AG04449 (cell line): ENCODE data around the gene KIRREL2.

Experiments
- CTCF ChIA-PET: fragments of 350-600 bp; formaldehyde crosslinking; extraction: SDS; loops from one replicate; lab custom pipeline; 2021; ENCODE audit warnings: antibody characterized with exemption; lab: Yijun Ruan, JAX
- POLR2A ChIA-PET: fragments of 400-600, 350-600 bp; formaldehyde crosslinking; extraction: SDS; loops from one replicate; lab custom pipeline; 2020; ENCODE audit warnings: antibody characterized with exemption, inconsistent platforms; lab: Yijun Ruan, JAX
- DNase-seq: peaks from one replicate; pipeline ENCODE4 v3.0.0-alpha.2; 2010; ENCODE audit warnings: low read depth, low spot score
- H3K4me3 ChIP-seq: 2 replicates; pipeline ENCODE4 v1.5.1; 2011; ENCODE audit warnings: low read depth, mild to moderate bottlenecking, control low read depth, low read length
- CTCF ChIP-seq: IDR thresholded peaks from one replicate; pipeline ENCODE4 v1.5.1; 2011; ENCODE audit warnings: mild to moderate bottlenecking, moderate library complexity, low read length, control low read depth, inconsistent platforms; ENCODE audit not compliant: insufficient read depth; ENCODE audit errors: missing control alignments

Gene KIRREL2

GRCh38 chr19:35903550-35904179 is 47.0 kb downstream of the KIRREL2 start:
- DNase-seq, result peak; percentile 17
- peak overlapping the region; percentile 27 for H3K4me3 ChIP-seq
- TF ChIP-seq CTCF, result no peak
- ChIA-PET POLR2A (no interaction called here), CTCF (interaction anchor here (1.0 to 1.9 kb wide), 2 partner anchors 18 to 27 kb away, joined by 3 to 9 read pairs; no protein-coding TSS in a partner anchor)

DNA sequence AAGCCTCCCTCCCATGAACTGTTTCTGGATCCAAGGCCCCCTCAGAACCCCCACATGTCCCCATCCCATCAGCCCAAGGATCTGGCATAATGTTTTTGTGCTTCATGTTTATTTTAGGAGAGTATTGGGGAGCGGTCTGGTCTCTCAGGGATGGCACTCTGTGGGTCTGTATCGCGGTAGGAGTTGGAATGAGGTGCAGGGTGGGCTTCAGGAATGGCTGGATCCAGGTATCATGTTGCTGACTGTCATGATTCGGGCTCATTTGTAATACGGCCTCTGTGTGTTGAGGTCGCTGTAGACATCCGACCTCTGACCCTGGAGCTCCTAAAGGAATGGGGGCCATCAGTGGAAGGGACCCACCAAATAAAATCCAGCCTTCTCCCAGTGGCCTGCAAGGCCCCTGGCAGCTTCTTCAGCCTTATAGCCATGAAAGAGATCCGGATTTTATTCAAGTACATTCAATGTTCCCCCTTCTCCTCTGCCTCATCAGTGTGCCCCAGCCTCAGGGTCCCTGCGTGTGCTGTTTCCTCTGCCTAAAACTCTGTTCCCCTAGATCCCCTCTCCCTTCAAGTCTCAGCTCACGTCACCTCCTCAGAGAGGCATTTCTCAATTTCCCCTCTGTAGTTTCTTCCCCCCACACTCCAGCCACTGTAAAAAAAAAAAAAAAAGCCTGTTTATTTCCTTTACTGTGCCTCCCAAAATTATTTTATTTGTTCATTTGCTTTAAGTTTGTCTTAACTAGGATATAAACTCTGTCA is 47.8 kb downstream of the KIRREL2 start:
- ChIA-PET CTCF (interaction anchor here (1.0 to 1.9 kb wide), 3 partner anchors 18 to 27 kb away, joined by 3 to 9 read pairs (median 4); no protein-coding TSS in a partner anchor), POLR2A (no interaction called here)
- DNase-seq, result no peak
- TF ChIP-seq CTCF, result no peak
- H3K4me3 ChIP-seq, result no peak overlapping the region

DNA sequence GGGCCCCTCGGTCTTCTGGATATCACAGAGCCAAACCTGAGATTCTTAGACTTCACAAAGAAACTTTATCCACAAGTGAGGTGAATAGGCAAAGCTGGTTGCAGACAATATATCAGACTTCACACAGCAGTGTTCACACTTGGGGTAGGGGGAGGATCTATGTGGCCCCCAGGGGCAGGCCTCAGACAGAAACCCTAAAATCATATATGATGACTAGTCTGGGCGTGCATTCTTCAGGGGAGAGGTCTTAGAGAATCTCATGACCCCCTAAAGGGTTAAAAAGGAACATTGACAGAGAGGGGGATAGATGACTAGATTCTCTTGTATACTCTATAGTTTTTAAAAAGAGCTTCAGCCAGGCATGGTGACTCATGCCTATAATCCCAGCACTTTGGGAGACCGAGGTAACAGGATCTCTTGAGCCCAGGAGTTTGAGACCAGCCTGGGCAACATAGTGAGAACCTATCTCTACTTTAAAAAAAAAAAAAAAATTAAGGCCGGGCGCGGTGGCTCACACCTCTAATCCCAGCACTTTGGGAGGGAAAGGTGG is 48.5 kb downstream of the KIRREL2 start:
- POLR2A ChIA-PET, result interaction anchor here (0.6 to 0.7 kb wide), 2 partner anchors 110 to 309 kb away, joined by 3 to 4 read pairs; partner anchors contain the start of gene ZNF565
- no peak for TF ChIP-seq CTCF
- H3K4me3 ChIP-seq, result no peak overlapping the region
- DNase-seq, result no peak
- CTCF ChIA-PET, result interaction anchor here (1.2 kb wide), 1 partner anchor 23 kb away, joined by 4 read pairs; no protein-coding TSS in a partner anchor

DNA sequence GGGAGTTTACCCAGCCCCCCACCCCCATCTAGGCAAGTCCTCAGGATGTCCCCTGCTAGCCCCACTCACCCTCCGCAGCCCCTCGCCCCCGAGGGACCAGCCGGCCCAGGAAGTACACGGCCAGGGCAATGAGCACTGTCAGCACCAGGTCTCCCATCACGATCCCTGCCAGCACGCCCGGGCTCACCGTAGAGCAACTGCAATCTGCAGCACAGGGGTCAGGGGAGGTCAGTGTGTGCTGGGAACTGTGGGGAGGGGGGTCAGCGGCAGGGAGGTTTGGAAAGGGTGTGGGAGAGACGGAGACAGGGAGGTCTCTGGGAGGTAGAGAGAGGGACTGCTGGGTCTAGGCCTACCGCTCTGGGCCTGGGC is 50.6 kb downstream of the KIRREL2 start:
- TF ChIP-seq CTCF, result no peak
- POLR2A ChIA-PET, result no interaction called here
- no peak overlapping the region for H3K4me3 ChIP-seq
- DNase-seq, result no peak
- CTCF ChIA-PET, result no interaction called here

DNA sequence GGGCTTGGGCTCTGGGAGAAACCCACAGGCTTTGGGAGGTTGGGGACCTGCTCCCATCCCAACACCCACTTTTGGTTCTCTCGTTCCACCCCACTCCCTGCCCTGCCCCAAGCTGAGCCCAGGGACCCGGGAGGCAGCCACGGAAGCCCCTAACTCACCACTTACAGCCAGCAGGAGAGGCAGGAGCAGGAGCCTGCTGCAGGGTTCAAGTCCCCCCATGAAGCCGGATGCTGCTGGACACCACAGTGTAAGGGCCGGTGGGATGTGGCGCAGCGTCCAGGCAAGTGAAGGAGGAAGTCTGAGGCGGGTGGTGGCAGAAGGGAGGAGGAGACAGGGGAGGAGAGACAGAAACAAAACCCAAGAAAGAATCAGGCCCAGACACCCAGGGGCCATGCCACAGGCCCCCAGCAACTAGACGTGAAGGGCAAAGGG is 51.3 kb downstream of the KIRREL2 start, which contains the start of gene TYROBP:
Gene TYROBP, minus strand, starts transcription at position 286 of the 432 bp plus-strand sequence. Its CDS starts 67 bp downstream, at position 219.
- no peak for DNase-seq
- no peak for TF ChIP-seq CTCF
- ChIA-PET POLR2A (no interaction called here), CTCF (interaction anchor here (1.4 kb wide), 1 partner anchor 24 kb away, joined by 3 read pairs; no protein-coding TSS in a partner anchor)
- H3K4me3 ChIP-seq, result no peak within 1 kb of the TSS
